ENCODE measurements around the gene RUNX3.
"Not testable (repeated sequence)": the region's sequence is repeated elsewhere in the genome, so short reads cannot be mapped to it uniquely, and the experiment has no call there.

Gene RUNX3

GRCh38 chr1:24900486-24900849 lies 29.6 kb downstream of the RUNX3 start:
- DNase-seq = no peak

- no peak for DNase-seq
Observed at GRCh38 chr1:24899581-24900485, 30.2 kb downstream of the RUNX3 start.

- DNase-seq = no peak
Observed at GRCh38 chr1:24898909-24899439, 31.1 kb downstream of the RUNX3 start.

- peak; percentile 65 for DNase-seq
Observed at GRCh38 chr1:24898152-24898908, 31.7 kb downstream of the RUNX3 start.

GRCh38 chr1:24897263-24898151 lies 32.6 kb downstream of the RUNX3 start:
- DNase-seq = no peak

GRCh38 chr1:24896596-24897262 lies 33.3 kb downstream of the RUNX3 start:
- DNase-seq = no peak

- no peak for DNase-seq
Observed at GRCh38 chr1:24896176-24896575, 33.9 kb downstream of the RUNX3 start.

GRCh38 chr1:24895511-24895910 lies 34.6 kb downstream of the RUNX3 start:
- DNase-seq = no peak

- no peak for DNase-seq
Observed at GRCh38 chr1:24894002-24894401, 36.1 kb downstream of the RUNX3 start.

GRCh38 chr1:24893431-24893830 lies 36.6 kb downstream of the RUNX3 start:
- DNase-seq = no peak

GRCh38 chr1:24892188-24893153 lies 37.6 kb downstream of the RUNX3 start:
- no peak for DNase-seq

GRCh38 chr1:24891367-24891766 lies 38.7 kb downstream of the RUNX3 start:
- not testable (repeated sequence) for DNase-seq

- DNase-seq = no peak
Observed at GRCh38 chr1:24890887-24891286, 39.2 kb downstream of the RUNX3 start.

- no peak for DNase-seq
Observed at GRCh38 chr1:24888971-24889676, 41.0 kb downstream of the RUNX3 start.

- DNase-seq = peak; percentile 10
Observed at GRCh38 chr1:24888061-24888970, 41.8 kb downstream of the RUNX3 start.

- no peak for DNase-seq
Observed at GRCh38 chr1:24886241-24886640, 43.8 kb downstream of the RUNX3 start.

GRCh38 chr1:24884751-24885150 lies 45.3 kb downstream of the RUNX3 start:
- no peak for DNase-seq

- DNase-seq = no peak
Observed at GRCh38 chr1:24881034-24881433, 49.0 kb downstream of the RUNX3 start.

Measured in OCI-M1 (cell line).